ENCODE measurements around the gene CA10. TPM values are rescaled to one million over a fixed set of nuclear protein-coding genes. Genes with fewer than 3 reads are reported as not detected.

The CA10 gene
- polyA plus RNA-seq (2011; rRNA removed) (not detected in 2 replicates), polyA minus RNA-seq (2011; rRNA and poly(A)+ RNA removed) (not detected in 2 replicates)

DNA sequence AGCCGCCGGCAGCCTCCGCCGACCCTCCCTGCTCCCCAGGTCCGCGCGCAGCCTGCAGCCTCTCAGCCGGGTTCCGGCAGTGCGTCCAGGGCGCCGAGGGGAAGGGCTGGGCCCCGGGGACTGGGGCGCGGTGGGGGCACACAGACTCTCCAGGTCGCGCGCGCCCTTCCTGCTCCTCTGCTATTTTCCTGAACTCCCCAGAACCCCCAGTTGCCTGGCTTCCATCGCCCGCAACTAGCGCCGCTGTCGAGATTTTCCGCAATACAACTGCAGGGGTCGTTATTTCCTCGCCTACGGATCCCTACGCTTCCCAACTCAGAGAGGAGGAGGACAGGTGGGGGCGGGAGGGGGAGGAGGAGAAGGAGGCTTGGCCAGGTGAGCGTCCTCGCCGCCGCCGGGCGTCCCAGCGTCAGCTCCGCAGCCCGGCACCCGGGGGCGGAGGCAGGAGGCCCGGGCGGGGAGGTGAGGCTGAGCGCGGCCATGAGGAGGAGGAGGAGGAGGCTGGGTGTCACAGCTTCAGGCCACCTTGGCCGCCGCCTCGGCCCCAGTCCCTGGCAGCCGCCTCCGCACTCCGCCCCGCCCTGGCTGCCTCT, at the start of gene CA10:
TSS of gene CA10 (minus strand) at position 265 of the 593 bp plus-strand sequence.
- Histone ChIP-seq H3K27me3 (ENCODE audit: control insufficient read depth, insufficient read depth, low read length) (no peaks in the 10 kb centered on the region), H3K9me3 (ENCODE audit: control insufficient read depth, insufficient read depth, low read length) (peaks cover 20% of the 10 kb centered on the region), H3K4me3 (ENCODE audit: low read depth, low read length) (no peak within 1 kb of the TSS), H3K27ac (ENCODE audit: low read depth, low read length) (no peak within 1 kb of the TSS)
- ChIA-PET POLR2A (no interaction called here), CTCF (no interaction called here)
- DNase-seq (ENCODE audit: low read depth, low spot score): no peak
- TF ChIP-seq CTCF (IDR thresholded peaks at IDR 0.05; ENCODE audit: low read depth, low read length): no peak

DNA sequence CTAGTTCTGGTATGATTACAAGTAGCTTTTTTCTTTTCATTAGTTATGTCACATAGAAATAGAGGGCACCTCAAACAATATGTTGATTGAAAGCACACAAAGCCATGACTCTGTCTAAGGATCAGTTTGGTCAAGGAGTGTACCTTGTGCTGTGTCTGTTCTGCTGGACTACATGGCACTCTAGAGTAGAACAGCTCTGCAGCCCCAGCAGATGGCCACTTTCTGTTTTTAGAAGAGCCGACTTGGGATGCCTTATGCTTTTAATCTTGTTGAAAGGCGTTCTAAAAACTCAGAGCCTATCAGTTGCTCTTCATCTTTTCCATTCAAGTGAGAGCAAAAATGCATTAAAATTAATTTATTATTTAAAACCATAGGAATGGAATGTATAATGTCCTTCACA, 49.3 kb upstream of the CA10 start:
- no peak for TF ChIP-seq CTCF (IDR thresholded peaks at IDR 0.05; ENCODE audit: low read depth, low read length)

DNA sequence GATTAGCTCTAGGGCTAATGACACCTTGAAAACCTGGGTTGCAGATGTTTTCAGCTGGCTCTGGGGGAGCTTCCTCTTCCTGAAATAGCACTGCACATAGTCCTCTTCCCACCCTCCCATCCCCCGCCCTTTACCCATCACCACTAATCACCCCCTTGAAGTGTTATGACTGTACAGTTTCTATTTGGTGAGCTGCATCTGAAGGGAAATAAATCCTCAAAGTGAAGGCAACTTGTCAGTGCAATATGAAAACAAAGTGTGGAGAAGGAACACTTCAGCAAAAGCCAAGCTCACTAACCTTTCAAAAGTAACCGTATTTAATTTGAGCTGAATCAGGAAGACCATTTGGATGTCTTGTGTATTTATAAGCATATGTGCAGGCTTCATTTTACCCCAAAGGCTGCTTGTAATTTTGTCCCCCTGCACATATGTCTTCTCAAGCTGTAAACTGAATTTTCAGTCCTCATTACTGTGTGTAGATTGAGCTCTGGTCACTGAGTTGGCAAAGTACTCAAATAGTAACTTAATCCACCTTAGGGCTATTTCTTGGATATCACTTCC, 44.1 kb upstream of the CA10 start:
- no peaks in the 10 kb centered on the region for H3K27me3 ChIP-seq (ENCODE audit: control insufficient read depth, insufficient read depth, low read length)
- DNase-seq (ENCODE audit: low read depth, low spot score): no peak
- CTCF ChIA-PET: no interaction called here
- no peak overlapping the region for H3K4me3 ChIP-seq (ENCODE audit: low read depth, low read length)
- peaks cover 6% of the 10 kb centered on the region; the same call in 1 of the 2 replicates for H3K9me3 ChIP-seq (ENCODE audit: control insufficient read depth, insufficient read depth, low read length)
- TF ChIP-seq CTCF (IDR thresholded peaks at IDR 0.05; ENCODE audit: low read depth, low read length): no peak
- H3K27ac ChIP-seq (ENCODE audit: low read depth, low read length): no peak overlapping the region
- POLR2A ChIA-PET: no interaction called here

More for the DNA sequence above, 49.3 kb upstream of the CA10 start:
- no peaks in the 10 kb centered on the region; the same call in 1 of the 2 replicates for H3K9me3 ChIP-seq (ENCODE audit: control insufficient read depth, insufficient read depth, low read length)
- ChIA-PET POLR2A (no interaction called here), CTCF (no interaction called here)
- no peak overlapping the region for H3K27ac ChIP-seq (ENCODE audit: low read depth, low read length)
- H3K4me3 ChIP-seq (ENCODE audit: low read depth, low read length): no peak overlapping the region
- H3K27me3 ChIP-seq (ENCODE audit: control insufficient read depth, insufficient read depth, low read length): no peaks in the 10 kb centered on the region
- DNase-seq (ENCODE audit: low read depth, low spot score): no peak

- no peak overlapping the region for H3K4me3 ChIP-seq (ENCODE audit: low read depth, low read length)
- ChIA-PET POLR2A (no interaction called here), CTCF (no interaction called here)
- H3K27ac ChIP-seq (ENCODE audit: low read depth, low read length): no peak overlapping the region
- no peak for DNase-seq (ENCODE audit: low read depth, low spot score)
- TF ChIP-seq CTCF (IDR thresholded peaks at IDR 0.05; ENCODE audit: low read depth, low read length): no peak
- H3K27me3 ChIP-seq (ENCODE audit: control insufficient read depth, insufficient read depth, low read length): no peaks in the 10 kb centered on the region
- H3K9me3 ChIP-seq (ENCODE audit: control insufficient read depth, insufficient read depth, low read length): peaks cover 6% of the 10 kb centered on the region; the same call in 1 of the 2 replicates
These were observed 43.4 kb upstream of the CA10 start for GRCh38 chr17:52201767-52202519.

GRCh38 chr17:52191491-52191890, 33.0 kb upstream of the CA10 start:
- Histone ChIP-seq H3K27ac (ENCODE audit: low read depth, low read length) (no peak overlapping the region), H3K9me3 (ENCODE audit: control insufficient read depth, insufficient read depth, low read length) (no peaks in the 10 kb centered on the region), H3K4me3 (ENCODE audit: low read depth, low read length) (no peak overlapping the region), H3K27me3 (ENCODE audit: control insufficient read depth, insufficient read depth, low read length) (no peaks in the 10 kb centered on the region)
- ChIA-PET CTCF (no interaction called here), POLR2A (no interaction called here)
- no peak for DNase-seq (ENCODE audit: low read depth, low spot score)
- no peak for TF ChIP-seq CTCF (IDR thresholded peaks at IDR 0.05; ENCODE audit: low read depth, low read length)
